OCI-LY7 (cell line): ENCODE results near the gene SLC18A3. TPM values are rescaled to one million over a fixed set of nuclear protein-coding genes. Genes with fewer than 3 reads are reported as not detected.

Experiments
- BruUV-seq: library from RNA; stranded (reverse); fragments of 400-500 nt; replicated peaks from 2 replicates; lab custom pipeline; 2021; lab: Mats Ljungman, UMichigan
- CTCF ChIA-PET: fragments of 300-600 bp; sonication (Branson Sonifier 250); formaldehyde crosslinking; loops from one replicate; lab custom pipeline; 2022; ENCODE audit warnings: antibody characterized with exemption; ENCODE audit not compliant: unreplicated experiment; lab: Charles Lee
- POLR2A ChIA-PET: fragments of 300-600 bp; sonication (Branson Sonifier 250); formaldehyde crosslinking; loops from one replicate; lab custom pipeline; 2022; ENCODE audit warnings: antibody characterized with exemption; lab: Charles Lee
- DNase-seq: peaks from one replicate; pipeline ENCODE4 v3.0.0-alpha.2; 2015; ENCODE audit warnings: low spot score
- H2AFZ ChIP-seq: fragments of 200-600 bp; sonication (generic), shearing (Covaris generic); 2 replicates; pipeline ENCODE4 v1.6.1; 2014; ENCODE audit warnings: mild to moderate bottlenecking, antibody characterized with exemption, low read length, moderate library complexity
- H3K27ac ChIP-seq: fragments of 200-600 bp; sonication (generic); 2 replicates; pipeline ENCODE4 v1.5.1; 2014; ENCODE audit warnings: mixed run types, low read depth, mild to moderate bottlenecking, moderate library complexity, low read length, inconsistent platforms; ENCODE audit not compliant: poor library complexity, severe bottlenecking
- H3K36me3 ChIP-seq: fragments of 200-600 bp; sonication (generic); 2 replicates; pipeline ENCODE4 v1.6.1; 2014; ENCODE audit warnings: mild to moderate bottlenecking, antibody characterized with exemption, low read length, moderate library complexity, mixed read lengths; ENCODE audit not compliant: insufficient read depth
- H3K4me1 ChIP-seq: fragments of 200-600 bp; sonication (generic); 2 replicates; pipeline ENCODE4 v1.5.1; 2014; ENCODE audit warnings: mild to moderate bottlenecking, low read length; ENCODE audit not compliant: insufficient read depth, poor library complexity, severe bottlenecking
- H3K4me2 ChIP-seq: fragments of 200-600 bp; sonication (generic); 2 replicates; pipeline ENCODE4 v1.6.1; 2014; ENCODE audit warnings: mild to moderate bottlenecking, low read length
- H3K4me3 ChIP-seq: fragments of 200-600 bp; sonication (generic); 2 replicates; pipeline ENCODE4 v1.5.1; 2014; ENCODE audit warnings: mild to moderate bottlenecking, low read depth, low read length; ENCODE audit not compliant: poor library complexity, severe bottlenecking
- H3K79me2 ChIP-seq: fragments of 200-600 bp; sonication (generic); 2 replicates; pipeline ENCODE4 v1.6.1; 2016; ENCODE audit warnings: low read depth, mild to moderate bottlenecking, low read length, moderate library complexity, mixed read lengths; ENCODE audit not compliant: insufficient read depth
- H3K9me2 ChIP-seq: fragments of 200-600 bp; sonication (generic); 2 replicates; pipeline ENCODE4 v1.6.1; 2016; ENCODE audit warnings: mild to moderate bottlenecking, low read length, mixed read lengths; ENCODE audit not compliant: insufficient read depth
- H3K9me3 ChIP-seq: fragments of 200-600 bp; sonication (generic); 2 replicates; pipeline ENCODE4 v1.6.1; 2014; ENCODE audit warnings: mild to moderate bottlenecking, mixed run types, low read length, mixed read lengths
- H4K20me1 ChIP-seq: fragments of 200-600 bp; sonication (generic); 2 replicates; pipeline ENCODE4 v1.6.1; 2014; ENCODE audit warnings: mild to moderate bottlenecking, antibody characterized with exemption, low read length, moderate library complexity, mixed read lengths; ENCODE audit not compliant: insufficient read depth
- CTCF ChIP-seq: fragments of 200-600 bp; sonication (generic); conservative IDR thresholded peaks from 2 replicates; pipeline ENCODE4 v1.5.1; 2014; ENCODE audit warnings: mild to moderate bottlenecking, antibody characterized with exemption, low read length, moderate library complexity, mixed read lengths
- EZH2phosphoT487 ChIP-seq: fragments of 200-600 bp; sonication (generic); IDR thresholded peaks from 2 replicates; pipeline ENCODE4 v1.6.1; 2018; ENCODE audit warnings: low read depth, borderline replicate concordance, mild to moderate bottlenecking, mixed run types, antibody characterized with exemption, low read length, moderate library complexity, mixed read lengths
- intact Hi-C: fragments of 100-400 bp; cut with micrococcal nuclease; formaldehyde crosslinking; loops from one replicate; pipeline ENCODE4 v1.10.0; 2022; ENCODE audit not compliant: unreplicated experiment
- total RNA-seq, 2 experiments: library from RNA; depleted of rRNA in 1 of 2; stranded (reverse); fragments of >200 nt in 1 of 2; shearing (Covaris generic) in 1 of 2; gene quantifications; 2 replicates each; pipeline ENCODE4 v1.2.3, GENCODE V29; 2014 to 2022

The SLC18A3 gene
- total RNA-seq, 2 experiments from 2014 or later: not detected

GRCh38 chr10:49647985-49648795, 38.1 kb downstream of the SLC18A3 start:
- Histone ChIP-seq H3K27ac (no peak overlapping the region), H3K9me3 (no peaks in the 10 kb centered on the region), H3K4me2 (no peak overlapping the region), H3K36me3 (no peaks in the 10 kb centered on the region), H3K79me2 (no peaks in the 10 kb centered on the region), H3K4me1 (no peaks in the 10 kb centered on the region), H3K9me2 (no peaks in the 10 kb centered on the region), H3K4me3 (no peak overlapping the region), H2AFZ (no peak overlapping the region), H4K20me1 (no peaks in the 10 kb centered on the region)
- intact Hi-C loops: no loop called here
- ChIA-PET CTCF (no interaction called here), POLR2A (no interaction called here)
- TF ChIP-seq CTCF (no peak), EZH2phosphoT487 (no peak)
- no TSS peak for BruUV-seq
- DNase-seq: no peak

- Histone ChIP-seq H3K79me2 (no peaks in the 10 kb centered on the region), H3K27ac (no peak overlapping the region), H3K9me2 (no peaks in the 10 kb centered on the region), H3K4me2 (no peak overlapping the region; the same call in 1 of the 2 replicates), H3K9me3 (no peaks in the 10 kb centered on the region), H3K36me3 (no peaks in the 10 kb centered on the region), H2AFZ (no peak overlapping the region), H4K20me1 (no peaks in the 10 kb centered on the region), H3K4me3 (no peak overlapping the region), H3K4me1 (no peaks in the 10 kb centered on the region)
- CTCF ChIA-PET: no interaction called here
- TF ChIP-seq EZH2phosphoT487 (no peak), CTCF (no peak)
- no TSS peak for BruUV-seq
- no peak for DNase-seq
- POLR2A ChIA-PET: interaction anchor here (0.7 to 1.3 kb wide), 2 partner anchors 16 to 117 kb away, joined by 3 read pairs; no protein-coding TSS in a partner anchor
- intact Hi-C loops: no loop called here
These were observed 39.2 kb downstream of the SLC18A3 start for GRCh38 chr10:49649294-49649693.
